SU-DHL-6 (cell line): Measurements from ENCODE around the gene S100PBP.

ENCODE experiments used
- H2AFZ ChIP-seq: fragments of 200-600 bp; sonication (generic); 2 replicates; pipeline ENCODE4 v1.6.1; 2014; ENCODE audit warnings: low read depth, mild to moderate bottlenecking, moderate library complexity, mixed read lengths, antibody characterized with exemption, low read length; ENCODE audit not compliant: severe bottlenecking
- H3F3A ChIP-seq: fragments of 200-600 bp; shearing (Covaris generic); 2 replicates; pipeline ENCODE4 v1.6.0; 2016; ENCODE audit warnings: antibody characterized with exemption, mild to moderate bottlenecking; ENCODE audit not compliant: insufficient read depth
- H3K27ac ChIP-seq: fragments of 200-600 bp; sonication (generic); 2 replicates; pipeline ENCODE4 v1.5.1; 2016; ENCODE audit warnings: low read depth, mild to moderate bottlenecking, low read length, moderate library complexity, mixed read lengths
- H3K27me3 ChIP-seq: fragments of 200-600 bp; sonication (generic), shearing (Covaris generic); 2 replicates; pipeline ENCODE4 v1.6.0; 2014; ENCODE audit warnings: mild to moderate bottlenecking, low read length
- H3K36me3 ChIP-seq: fragments of 200-600 bp; sonication (generic); 2 replicates; pipeline ENCODE4 v1.6.1; 2014; ENCODE audit warnings: mild to moderate bottlenecking, low read length, mixed read lengths
- H3K4me2 ChIP-seq: fragments of 300-600, 200-600 bp; shearing (Covaris generic), sonication (generic); 2 replicates; pipeline ENCODE4 v1.6.0; 2014; ENCODE audit warnings: low read length, low read depth, mild to moderate bottlenecking; ENCODE audit not compliant: poor library complexity, severe bottlenecking
- H3K4me3 ChIP-seq: fragments of 200-600 bp; sonication (generic); 2 replicates; pipeline ENCODE4 v1.5.1; 2014; ENCODE audit warnings: antibody characterized with exemption, low read length, mild to moderate bottlenecking, mixed read lengths; ENCODE audit not compliant: insufficient read depth, poor library complexity, severe bottlenecking
- H3K79me2 ChIP-seq: fragments of 200-600 bp; sonication (generic); 2 replicates; pipeline ENCODE4 v1.6.1; 2014; ENCODE audit warnings: mild to moderate bottlenecking, low read length, moderate library complexity; ENCODE audit not compliant: insufficient read depth
- H3K9ac ChIP-seq: fragments of 200-600 bp; sonication (generic); 2 replicates; pipeline ENCODE4 v1.7.0; 2014; ENCODE audit warnings: mild to moderate bottlenecking, low read length
- H3K9me2 ChIP-seq: fragments of 200-600 bp; sonication (generic); replicated peaks from 2 replicates; pipeline ENCODE4 v1.6.1; 2014; ENCODE audit warnings: low read length; ENCODE audit not compliant: insufficient read depth
- H3K9me3 ChIP-seq: fragments of 200-600 bp; sonication (generic); 2 replicates; pipeline ENCODE4 v1.6.1; 2014; ENCODE audit warnings: low read length, mixed read lengths; ENCODE audit not compliant: insufficient read depth
- H4K20me1 ChIP-seq: fragments of 200-600 bp; sonication (generic); 2 replicates; pipeline ENCODE4 v1.6.1; 2014; ENCODE audit warnings: low read depth, mild to moderate bottlenecking, antibody characterized with exemption, low read length, moderate library complexity, mixed read lengths
- CTCF ChIP-seq: fragments of 200-600 bp; sonication (generic); IDR thresholded peaks from one replicate; pipeline ENCODE4 v1.5.1; 2017; ENCODE audit warnings: antibody characterized with exemption, mild to moderate bottlenecking, low read length, moderate library complexity; ENCODE audit not compliant: insufficient read depth, poor library complexity, severe bottlenecking
- EZH2phosphoT487 ChIP-seq: fragments of 200-600 bp; sonication (generic), shearing (Covaris generic); conservative IDR thresholded peaks from 2 replicates; pipeline ENCODE4 v1.6.1; 2018; ENCODE audit warnings: mild to moderate bottlenecking, antibody characterized with exemption, low read length, moderate library complexity, mixed read lengths

The S100PBP gene

GRCh38 chr1:32888134-32888533 lies 70.7 kb downstream of the S100PBP start:
- no peaks in the 10 kb centered on the region for H3K9me2 ChIP-seq
- no peaks in the 10 kb centered on the region for H3K79me2 ChIP-seq
- no peaks in the 10 kb centered on the region for H3K9me3 ChIP-seq
- H3K27ac ChIP-seq: no peak overlapping the region
- H3K27me3 ChIP-seq: no peaks in the 10 kb centered on the region
- no peak overlapping the region for H3K4me2 ChIP-seq
- H3F3A ChIP-seq: no peaks in the 10 kb centered on the region
- H4K20me1 ChIP-seq: no peaks in the 10 kb centered on the region
- no peaks in the 10 kb centered on the region for H3K36me3 ChIP-seq
- no peak overlapping the region for H2AFZ ChIP-seq
- H3K4me3 ChIP-seq: no peak overlapping the region
- TF ChIP-seq EZH2phosphoT487: no peak
- TF ChIP-seq CTCF: no peak
- no peak overlapping the region for H3K9ac ChIP-seq

GRCh38 chr1:32888677-32889420 lies 71.4 kb downstream of the S100PBP start:
- TF ChIP-seq CTCF (no peak), EZH2phosphoT487 (no peak)
- H3K4me2 ChIP-seq: no peak overlapping the region
- H3K9ac ChIP-seq: no peak overlapping the region
- no peaks in the 10 kb centered on the region for H3K9me3 ChIP-seq
- no peak overlapping the region for H3K4me3 ChIP-seq
- H3K79me2 ChIP-seq: no peaks in the 10 kb centered on the region
- H4K20me1 ChIP-seq: no peaks in the 10 kb centered on the region
- no peak overlapping the region for H3K27ac ChIP-seq
- no peak overlapping the region for H2AFZ ChIP-seq
- no peaks in the 10 kb centered on the region for H3F3A ChIP-seq
- H3K27me3 ChIP-seq: no peaks in the 10 kb centered on the region
- no peaks in the 10 kb centered on the region for H3K9me2 ChIP-seq
- H3K36me3 ChIP-seq: no peaks in the 10 kb centered on the region

DNA sequence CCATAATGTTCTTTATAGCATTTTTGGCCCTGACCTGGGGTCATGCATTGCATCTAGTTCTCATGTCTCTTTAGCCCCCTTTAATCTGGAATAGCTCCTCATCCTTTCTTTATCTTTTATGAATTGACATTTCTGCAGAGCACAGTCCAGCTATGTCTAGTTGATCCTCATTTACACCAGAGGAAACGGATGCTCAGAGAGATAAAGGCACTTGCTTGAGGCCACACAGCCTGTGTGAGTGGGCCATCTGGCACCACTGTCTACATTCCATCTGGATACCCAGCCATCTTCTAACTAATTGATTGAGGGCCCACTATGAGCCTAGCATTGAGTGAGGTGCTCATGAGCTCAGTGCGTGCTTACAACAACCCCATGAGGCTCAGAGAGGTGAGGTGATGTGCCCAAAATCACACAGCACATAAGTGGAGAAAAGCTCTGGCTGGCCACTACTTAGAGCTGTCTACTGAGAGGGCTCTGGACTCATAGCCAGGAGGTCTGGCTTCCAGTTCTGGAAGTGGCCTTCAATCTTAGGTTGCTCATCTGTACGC lies 72.4 kb downstream of the S100PBP start:
- Histone ChIP-seq H3K4me2 (no peak overlapping the region), H3K9me3 (no peaks in the 10 kb centered on the region), H2AFZ (no peak overlapping the region), H3K4me3 (no peak overlapping the region), H3K27ac (no peak overlapping the region), H3K36me3 (no peaks in the 10 kb centered on the region), H4K20me1 (no peaks in the 10 kb centered on the region), H3K27me3 (no peaks in the 10 kb centered on the region), H3K9me2 (no peaks in the 10 kb centered on the region), H3K9ac (no peak overlapping the region), H3K79me2 (no peaks in the 10 kb centered on the region), H3F3A (no peaks in the 10 kb centered on the region)
- TF ChIP-seq CTCF: no peak
- no peak for TF ChIP-seq EZH2phosphoT487
